Measurements from ENCODE around the gene COPA. TPM values are rescaled to one million over a fixed set of nuclear protein-coding genes. Genes with fewer than 3 reads are reported as not detected.

The COPA gene
- total RNA-seq, 1 donor from 2014 or later = 94.8 TPM

- DNase-seq (ENCODE audit: low spot score) (peak; percentile 68), ATAC-seq (peak; percentile 82)
These were observed 103.3 kb downstream of the COPA start for GRCh38 chr1:160239582-160240299.

Other genes with a start within 250 kb of the COPA start
- gene IGSF8, start 244.6 kb downstream of the COPA start, total RNA-seq = 54.5 TPM
- 0.45 TPM for gene ATP1A2, start 227.5 kb downstream of the COPA start, total RNA-seq
- not detected for gene ATP1A4, start 191.6 kb downstream of the COPA start, total RNA-seq
- gene CASQ1, start 152.7 kb downstream of the COPA start, total RNA-seq = not detected
- 11.3 TPM for gene PEA15, start 137.9 kb downstream of the COPA start, total RNA-seq
- 127 TPM for gene DCAF8, start 80.7 kb downstream of the COPA start, total RNA-seq
- gene PEX19, start 58.1 kb downstream of the COPA start, total RNA-seq = 82.5 TPM
- 32.1 TPM for gene NCSTN, start 133 bp upstream of the COPA start, total RNA-seq
- gene NHLH1, start 23.8 kb upstream of the COPA start, total RNA-seq = 0.10 TPM
- 0.20 TPM for gene VANGL2, start 57.3 kb upstream of the COPA start, total RNA-seq
- 0.23 TPM for gene SLAMF6, start 180.0 kb upstream of the COPA start, total RNA-seq
- gene CD84, start 236.2 kb upstream of the COPA start, total RNA-seq = 3.2 TPM